Activated CD8-positive, alpha-beta T cell treated with anti-CD3 and anti-CD28 coated beads for 36 hours (primary cell): ENCODE results near the gene BCCIP. TPM values are rescaled to one million over a fixed set of nuclear protein-coding genes. Genes with fewer than 3 reads are reported as not detected.
A peak's percentile ranks its signal among the peaks of the same experiment; 100 is the strongest.

Source experiments
- ATAC-seq: fragments of 200-7000 bp; cut with Tn5 transposase; one replicate; pipeline ENCODE4 v1.10.0; 2021; ENCODE audit warnings: mild to moderate bottlenecking, moderate library complexity
- CTCF ChIA-PET: fragments of 350-600 bp; sonication (Branson Sonifier 250); formaldehyde crosslinking; loops from one replicate; lab custom pipeline; 2021; ENCODE audit warnings: antibody characterized with exemption; lab: Charles Lee
- POLR2A ChIA-PET: fragments of 350-600 bp; sonication (Branson Sonifier 250); formaldehyde crosslinking; loops from one replicate; lab custom pipeline; 2021; ENCODE audit warnings: antibody characterized with exemption; lab: Charles Lee
- DNase-seq: peaks from one replicate; pipeline ENCODE4 v3.0.0-alpha.2; 2020
- H3K27ac Mint-ChIP-seq: one replicate; pipeline ENCODE4 v1.8.0; 2021; ENCODE audit warnings: mild to moderate bottlenecking, mixed read lengths
- H3K27me3 Mint-ChIP-seq: one replicate; pipeline ENCODE4 v1.8.0; 2021; ENCODE audit warnings: mixed read lengths
- H3K36me3 Mint-ChIP-seq: one replicate; pipeline ENCODE4 v1.8.0; 2021; ENCODE audit warnings: low read depth, mixed read lengths
- H3K4me1 Mint-ChIP-seq: one replicate; pipeline ENCODE4 v1.8.0; 2021; ENCODE audit warnings: low read depth, mixed read lengths
- H3K4me3 Mint-ChIP-seq: one replicate; pipeline ENCODE4 v1.8.0; 2021; ENCODE audit warnings: mild to moderate bottlenecking, moderate library complexity, mixed read lengths
- H3K9me3 Mint-ChIP-seq: one replicate; pipeline ENCODE4 v1.8.0; 2021; ENCODE audit warnings: mixed read lengths
- CTCF ChIP-seq: fragments of 200-600 bp; IDR thresholded peaks from one replicate; pipeline ENCODE4 v1.8.0; 2022; ENCODE audit warnings: antibody characterized with exemption, mild to moderate bottlenecking
- intact Hi-C: fragments of 100-400 bp; cut with micrococcal nuclease; formaldehyde crosslinking; loops from one replicate; pipeline ENCODE4 v1.10.0; 2022
- total RNA-seq, 2 experiments: library from RNA; stranded (reverse); gene quantifications; one replicate each; pipeline ENCODE4 v1.2.3, GENCODE V29; 2021

BCCIP gene
- total RNA-seq, 2 experiments from 2014 or later = 113 to 117 TPM

DNA sequence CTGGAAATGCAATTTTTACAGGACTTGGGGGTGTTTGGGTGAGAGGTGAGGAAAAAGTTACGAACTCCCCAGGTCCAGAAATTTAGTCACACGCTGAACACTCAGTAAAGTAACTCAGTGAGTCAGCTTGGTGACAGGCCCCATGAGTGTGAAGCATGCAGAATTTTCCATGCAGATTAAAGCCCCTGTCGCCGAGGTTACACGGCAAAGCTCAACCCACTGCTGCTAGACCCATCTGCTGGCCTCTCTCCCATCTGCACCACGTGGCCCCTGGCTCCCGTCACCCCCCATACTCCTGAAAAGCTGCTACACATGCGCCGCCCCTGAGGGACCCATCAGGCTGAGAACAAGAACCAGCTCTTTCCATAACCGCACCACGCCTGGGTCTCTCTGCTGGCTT, 40.7 kb upstream of the BCCIP start:
- DNase-seq = no peak
- peaks cover 9% of the 10 kb centered on the region for H3K4me1 Mint-ChIP-seq
- no peak for ATAC-seq
- H3K4me3 Mint-ChIP-seq = no peak overlapping the region
- no peaks in the 10 kb centered on the region for H3K36me3 Mint-ChIP-seq
- H3K9me3 Mint-ChIP-seq = no peaks in the 10 kb centered on the region
- no peaks in the 10 kb centered on the region for H3K27me3 Mint-ChIP-seq
- H3K27ac Mint-ChIP-seq = no peak overlapping the region
- no peak for TF ChIP-seq CTCF
- POLR2A ChIA-PET = no interaction called here
- CTCF ChIA-PET = interaction anchor here (1.6 kb wide), 1 partner anchor 17 kb away, joined by 4 read pairs; no protein-coding TSS in a partner anchor
- intact Hi-C loops = no loop called here

- POLR2A ChIA-PET = no interaction called here
- Mint-ChIP-seq H3K9me3 (no peaks in the 10 kb centered on the region), H3K27me3 (no peaks in the 10 kb centered on the region), H3K27ac (no peak overlapping the region), H3K4me3 (no peak overlapping the region), H3K36me3 (peaks cover 3% of the 10 kb centered on the region), H3K4me1 (peaks cover 17% of the 10 kb centered on the region)
- DNase-seq = no peak
- intact Hi-C loops = no loop called here
- CTCF ChIA-PET = interaction anchor here (1.6 kb wide), 1 partner anchor 18 kb away, joined by 4 read pairs; no protein-coding TSS in a partner anchor
- no peak for ATAC-seq
- no peak for TF ChIP-seq CTCF
These were observed 39.9 kb upstream of the BCCIP start for GRCh38 chr10:125783408-125783807.

DNA sequence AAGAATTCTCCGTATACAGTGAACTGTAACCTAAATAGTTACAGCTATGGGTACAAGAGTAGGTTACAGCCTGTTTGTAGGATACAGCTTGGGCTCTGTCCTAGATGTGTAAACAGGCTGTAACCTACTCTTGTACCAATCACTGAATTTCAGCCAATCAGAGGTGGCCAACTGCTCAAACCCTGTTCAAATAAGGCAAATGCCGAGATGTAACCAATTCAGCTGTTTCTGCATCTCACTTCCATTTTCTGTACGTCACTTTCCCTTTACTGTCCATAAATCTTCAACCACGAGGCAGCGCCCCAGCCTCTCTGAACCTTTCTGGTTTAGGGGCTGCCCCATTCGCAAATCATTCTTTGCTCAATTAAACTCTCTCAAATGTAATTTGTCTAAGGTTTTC, 39.4 kb upstream of the BCCIP start:
- no peak for TF ChIP-seq CTCF
- peaks cover 21% of the 10 kb centered on the region for H3K4me1 Mint-ChIP-seq
- no peaks in the 10 kb centered on the region for H3K27me3 Mint-ChIP-seq

DNA sequence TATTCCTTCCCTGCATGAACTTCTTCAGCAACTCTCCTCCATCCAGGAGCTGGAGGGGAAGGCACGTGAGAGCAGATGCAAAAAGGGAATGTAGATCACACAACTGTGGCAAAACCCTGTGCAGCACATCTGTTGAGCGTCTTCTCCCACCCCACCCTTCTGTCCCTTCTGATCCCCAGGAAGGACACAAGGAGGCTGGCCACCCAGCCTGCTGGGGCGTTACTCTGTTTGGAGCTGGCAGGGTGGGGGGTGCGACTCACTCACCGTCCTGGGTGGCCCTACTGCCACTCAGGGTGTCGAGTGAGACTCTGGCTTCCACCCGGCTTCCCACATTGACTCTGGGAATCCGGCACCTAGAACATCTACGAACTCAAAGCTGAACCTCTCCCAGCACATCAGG, 37.6 kb upstream of the BCCIP start:
- ATAC-seq (no peak), DNase-seq (no peak)
- Mint-ChIP-seq H3K27me3 (no peaks in the 10 kb centered on the region), H3K9me3 (no peaks in the 10 kb centered on the region), H3K4me1 (peaks cover 26% of the 10 kb centered on the region), H3K36me3 (peaks cover 12% of the 10 kb centered on the region), H3K27ac (no peak overlapping the region), H3K4me3 (no peak overlapping the region)
- ChIA-PET POLR2A (no interaction called here), CTCF (no interaction called here)
- intact Hi-C loops = no loop called here
- no peak for TF ChIP-seq CTCF

More for the DNA sequence above, 39.4 kb upstream of the BCCIP start:
- ChIA-PET POLR2A (no interaction called here), CTCF (interaction anchor here (1.6 kb wide), 1 partner anchor 19 kb away, joined by 4 read pairs; no protein-coding TSS in a partner anchor)
- H3K27ac Mint-ChIP-seq = no peak overlapping the region
- intact Hi-C loops = no loop called here
- no peaks in the 10 kb centered on the region for H3K9me3 Mint-ChIP-seq
- H3K36me3 Mint-ChIP-seq = peaks cover 7% of the 10 kb centered on the region
- no peak for ATAC-seq
- H3K4me3 Mint-ChIP-seq = no peak overlapping the region
- no peak for DNase-seq

- peak; percentile 74 for ATAC-seq
- TF ChIP-seq CTCF = no peak
- intact Hi-C loops = no loop called here
- Mint-ChIP-seq H3K9me3 (no peaks in the 10 kb centered on the region), H3K4me3 (no peak overlapping the region), H3K27ac (peak overlapping the region; percentile 73), H3K27me3 (no peaks in the 10 kb centered on the region), H3K36me3 (peaks cover 24% of the 10 kb centered on the region), H3K4me1 (peaks cover 26% of the 10 kb centered on the region)
- ChIA-PET CTCF (no interaction called here), POLR2A (no interaction called here)
- DNase-seq = peak; percentile 3
These were observed 35.0 kb upstream of the BCCIP start for GRCh38 chr10:125788156-125789034.
